Colon (tissue), 2 donors: Measurements from ENCODE around the gene ITGB6.

Experiments used
- FAIRE-seq: peaks from 2 replicates; lab custom pipeline; 2012; peaks lifted over from hg19 to GRCh38; lab: Jason Lieb, UNC
- donor health status: control.
- donor health status: control.

Gene ITGB6

DNA sequence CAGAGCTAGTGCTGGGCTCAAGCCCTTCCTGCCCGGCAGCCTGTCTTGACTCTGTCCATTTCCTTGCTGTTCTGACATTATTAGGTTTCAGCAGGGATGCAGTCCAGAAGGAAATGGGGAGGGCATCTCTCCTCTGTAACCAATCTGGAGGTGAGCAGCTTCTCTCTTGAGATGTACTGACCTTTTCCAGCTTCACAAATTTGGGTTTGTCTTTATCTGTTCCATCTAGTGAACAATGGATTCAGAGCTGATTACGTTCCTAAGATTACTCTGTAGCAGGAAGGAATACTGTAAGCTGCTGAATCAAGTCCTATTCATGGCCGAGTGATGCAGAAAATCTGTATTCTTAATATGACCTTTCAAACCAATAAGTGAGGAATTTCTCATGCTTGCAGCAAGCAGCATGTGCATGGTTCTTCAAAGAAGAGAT, 148.7 kb downstream of the ITGB6 start:
- no peak for FAIRE-seq

- FAIRE-seq: no peak
Observed at GRCh38 chr2:160050147-160050546, 149.9 kb downstream of the ITGB6 start.
